Measurements from ENCODE around the gene TBC1D14. TPM values are rescaled to one million over a fixed set of nuclear protein-coding genes. Genes with fewer than 3 reads are reported as not detected.

The TBC1D14 gene
- total RNA-seq, 1 experiment from 2014 or later: 50.2 TPM

- no peaks in the 10 kb centered on the region for H3K9me3 ChIP-seq (ENCODE audit: control insufficient read depth, low read depth, low read length)
- no peaks in the 10 kb centered on the region for H3K27me3 Mint-ChIP-seq (ENCODE audit: low read depth)
- H4K5ac ChIP-seq (ENCODE audit: insufficient read length, low read depth, low read length): no peak overlapping the region
- no peak overlapping the region; the same call in 1 of the 2 replicates for H3K14ac ChIP-seq (ENCODE audit: insufficient read depth, low read length)
- H3K27ac Mint-ChIP-seq: peak overlapping the region in 1 of 3 experiments; percentile 65; a peak in 1 of 7 replicates
- no peaks in the 10 kb centered on the region for H3K23me2 ChIP-seq (ENCODE audit: insufficient read length, low read depth, low read length, poor library complexity, severe bottlenecking)
- no peaks in the 10 kb centered on the region for H3K9me3 Mint-ChIP-seq
- no peak overlapping the region for H2AK5ac ChIP-seq (ENCODE audit: insufficient read length, low read length)
- no peak overlapping the region for H3K18ac ChIP-seq (ENCODE audit: insufficient read length, low read depth, low read length)
- H2AFZ ChIP-seq (ENCODE audit: low read length): no peak overlapping the region
- no peak overlapping the region for H3K27ac ChIP-seq (ENCODE audit: insufficient read length, low read depth, low read length)
- H4K20me1 ChIP-seq (ENCODE audit: control insufficient read depth, insufficient read depth, insufficient read length): no peaks in the 10 kb centered on the region
- H3K56ac ChIP-seq (ENCODE audit: insufficient read length, low read depth, low read length): no peak overlapping the region
- H3K23ac ChIP-seq (ENCODE audit: insufficient read length, low read depth, low read length): no peak overlapping the region
- no peak overlapping the region for H4K8ac ChIP-seq (replicated peaks; ENCODE audit: insufficient read length, low read depth, low read length)
- peaks cover 6 to 27% (median 21%) of the 10 kb centered on the region in 3 experiments; a peak in 6 of 7 replicates for H3K36me3 Mint-ChIP-seq (ENCODE audit: insufficient read depth in 1 of 3, low read depth in 3 of 3)
- no peak overlapping the region for H2BK15ac ChIP-seq (ENCODE audit: low read depth, low read length)
- no peak overlapping the region for H3K4me2 ChIP-seq (ENCODE audit: insufficient read depth, insufficient read length, low read length)
- no peak overlapping the region for H3K4ac ChIP-seq (ENCODE audit: low read depth, low read length)
- no peak overlapping the region for H2BK20ac ChIP-seq (ENCODE audit: low read depth, low read length, poor library complexity, severe bottlenecking)
- no peaks in the 10 kb centered on the region for H3K4me1 ChIP-seq (ENCODE audit: insufficient read depth, low read length)
- no peak overlapping the region for H2BK5ac ChIP-seq (ENCODE audit: insufficient read length, low read length)
- H4K91ac ChIP-seq (ENCODE audit: insufficient read length, low read depth, low read length): no peak overlapping the region
- no CpG with 5 or more reads among the region's 20 CpGs for WGBS (ENCODE audit: extremely low coverage, insufficient read length, low lambda C conversion rate)
- no peak overlapping the region for H2BK12ac ChIP-seq (ENCODE audit: insufficient read length, low read depth, low read length)
- no peak for TF ChIP-seq CTCF (conservative IDR thresholded peaks at IDR 0.05)
- no peak overlapping the region for H3T11ph ChIP-seq (ENCODE audit: low read length)
- peaks cover 7 to 11% of the 10 kb centered on the region in 2 experiments for H3K4me1 Mint-ChIP-seq
- H3K4me3 Mint-ChIP-seq: no peak overlapping the region
- no peak for DNase-seq
- H2BK120ac ChIP-seq (ENCODE audit: low read depth, low read length, poor library complexity, severe bottlenecking): no peak overlapping the region
- 0 out of 2 replicates have a peak, but pooled peaks cover 2% of the 10 kb centered on the region for H3K79me2 ChIP-seq (ENCODE audit: insufficient read depth, low read length)
- H3K79me1 ChIP-seq (ENCODE audit: insufficient read depth, low read depth, low read length, poor library complexity, severe bottlenecking): no peaks in the 10 kb centered on the region
- H3K9ac ChIP-seq (ENCODE audit: extremely low read depth, insufficient read length, low read length): no peak overlapping the region
- H3K27me3 ChIP-seq (ENCODE audit: insufficient read depth, low read length): no peaks in the 10 kb centered on the region
Observed at GRCh38 chr4:7052923-7053715, 143.5 kb downstream of the TBC1D14 start.
